CD4-positive, alpha-beta T cell treated with Interferon alpha-2 for 1 hour (primary cell): ENCODE measurements around the gene TTC27.

Experiments
- DNase-seq, 2 donors: peaks; one replicate each; pipeline ENCODE4 v3.0.0-alpha.2; 2020 to 2022

Gene TTC27

GRCh38 chr2:32671885-32672533 is 44.2 kb downstream of the TTC27 start:
- DNase-seq: no peak

GRCh38 chr2:32678825-32679224 is 51.0 kb downstream of the TTC27 start:
- DNase-seq: no peak

DNA sequence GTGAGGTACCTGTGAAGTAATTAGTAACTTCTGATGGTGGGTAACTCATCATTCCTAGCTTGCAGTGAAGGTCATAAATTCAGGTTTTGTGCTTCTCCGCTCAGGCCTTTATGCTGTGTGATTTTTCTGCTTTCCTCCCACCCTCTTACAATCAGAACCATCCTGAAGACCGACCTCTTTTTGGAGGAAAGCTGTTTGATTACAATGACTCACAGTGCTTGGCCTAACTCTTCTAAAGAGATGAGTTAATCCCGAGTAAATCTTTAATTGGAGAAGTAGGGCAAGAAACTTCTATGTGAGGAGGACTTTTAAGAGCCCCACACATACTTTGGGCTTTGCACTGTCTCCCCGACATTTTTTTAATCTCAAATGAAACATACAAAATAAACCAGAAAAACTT is 53.1 kb downstream of the TTC27 start:
- no peak for DNase-seq

DNA sequence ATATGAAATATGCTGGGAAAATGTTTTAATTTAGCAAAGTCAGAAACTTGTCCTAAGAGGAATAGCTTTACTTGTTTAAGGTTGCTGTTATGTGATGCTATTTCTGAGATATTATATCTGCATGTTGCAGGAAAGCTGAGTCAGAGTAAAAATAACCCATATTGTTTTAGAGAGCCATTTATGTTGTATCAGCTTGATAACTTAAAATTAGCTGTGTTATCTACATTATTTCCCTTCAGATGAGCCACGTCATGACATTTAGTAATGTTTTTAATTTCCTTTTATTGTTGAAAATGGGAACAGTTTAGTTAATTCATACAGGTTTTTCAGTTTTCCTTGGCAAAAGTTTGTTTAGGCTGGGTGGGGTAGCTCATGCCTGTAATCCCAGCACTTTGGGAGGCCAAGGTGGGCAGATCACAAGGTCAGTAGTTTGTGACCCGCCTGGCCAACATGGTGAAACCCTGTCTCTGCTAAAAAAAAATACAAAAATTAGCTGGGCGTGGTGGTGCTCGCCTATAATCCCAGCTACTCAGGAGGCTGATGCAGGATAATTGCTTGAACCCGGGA is 55.8 kb downstream of the TTC27 start:
- no peak for DNase-seq

DNA sequence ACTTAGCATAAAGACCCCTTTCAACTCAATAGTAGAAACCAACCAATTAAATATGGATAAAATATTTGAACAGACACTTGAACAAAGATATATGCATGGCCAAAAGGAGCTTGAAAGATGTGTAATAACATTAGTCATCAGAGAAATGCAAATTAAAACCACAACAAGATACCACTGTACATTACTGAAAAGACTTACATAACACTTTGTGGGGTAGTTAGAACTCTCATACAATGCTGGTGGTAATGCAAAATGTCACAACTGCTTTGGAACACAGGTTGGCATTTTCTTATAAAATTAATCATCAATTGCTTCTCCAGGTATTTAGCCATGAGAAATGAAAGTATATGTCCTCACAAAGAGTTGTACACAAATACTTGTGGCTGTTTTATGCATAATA is 60.7 kb downstream of the TTC27 start:
- no peak for DNase-seq

DNA sequence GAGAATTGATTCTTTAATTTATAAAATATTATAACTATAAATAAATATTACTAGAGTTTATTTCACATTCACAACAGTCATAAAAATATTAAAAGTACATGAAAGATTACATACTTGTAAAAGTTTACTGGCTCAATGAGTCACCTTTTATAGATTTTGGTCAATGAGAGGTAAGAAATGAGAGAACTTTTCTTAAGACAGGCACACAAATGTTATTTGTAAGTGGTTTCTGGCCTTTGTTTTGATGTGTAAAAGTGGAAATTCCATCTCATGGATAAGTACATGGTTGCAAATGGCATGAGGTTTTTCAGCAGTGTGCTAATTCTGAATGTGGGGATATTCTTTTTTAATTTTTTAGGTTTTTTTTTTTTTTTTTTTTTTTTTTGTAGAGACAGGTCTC is 63.8 kb downstream of the TTC27 start:
- no peak for DNase-seq

GRCh38 chr2:32696439-32696838 is 68.6 kb downstream of the TTC27 start:
- DNase-seq: no peak

DNA sequence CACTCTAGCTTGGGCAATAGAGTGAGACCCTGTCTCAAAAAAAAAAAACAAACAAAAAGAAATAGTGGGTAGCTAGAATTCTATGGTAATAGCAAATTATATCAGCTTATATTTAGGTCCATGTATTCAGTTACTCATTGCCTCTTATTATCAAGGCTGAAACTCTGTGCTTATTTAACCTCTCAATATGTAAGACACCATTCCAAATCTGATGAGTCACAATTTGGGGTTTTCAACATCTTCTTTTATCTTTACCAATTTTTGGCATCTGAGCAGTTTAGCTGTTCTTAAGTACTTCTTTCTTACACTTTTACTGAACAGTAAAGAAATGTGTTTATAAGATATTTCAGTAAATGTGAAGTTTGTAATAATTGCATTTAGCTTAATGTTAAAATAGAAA is 69.3 kb downstream of the TTC27 start:
- no peak for DNase-seq

DNA sequence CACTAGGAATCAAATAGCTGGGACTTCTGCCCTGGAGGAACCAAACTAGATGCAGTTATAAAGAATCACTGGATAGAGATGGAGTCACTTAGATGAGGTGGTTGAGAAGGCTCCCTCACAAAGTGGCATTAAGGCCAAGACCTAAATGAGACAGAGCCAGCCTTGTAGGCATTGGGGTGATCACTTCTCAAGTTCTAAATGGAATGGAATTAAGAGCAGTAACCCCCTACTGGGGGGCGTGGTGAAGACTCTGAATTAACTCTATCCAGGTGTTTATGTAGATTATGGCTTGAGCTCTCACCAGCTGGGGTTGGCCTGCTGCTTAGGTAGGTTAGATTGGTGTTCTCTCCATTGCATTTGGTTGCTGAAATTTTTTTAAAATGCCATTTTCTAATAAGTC is 71.3 kb downstream of the TTC27 start:
- DNase-seq: no peak

- DNase-seq: peak in 1 of 2 donors; percentile 3
Measured at GRCh38 chr2:32701806-32702205, 74.0 kb downstream of the TTC27 start.

DNA sequence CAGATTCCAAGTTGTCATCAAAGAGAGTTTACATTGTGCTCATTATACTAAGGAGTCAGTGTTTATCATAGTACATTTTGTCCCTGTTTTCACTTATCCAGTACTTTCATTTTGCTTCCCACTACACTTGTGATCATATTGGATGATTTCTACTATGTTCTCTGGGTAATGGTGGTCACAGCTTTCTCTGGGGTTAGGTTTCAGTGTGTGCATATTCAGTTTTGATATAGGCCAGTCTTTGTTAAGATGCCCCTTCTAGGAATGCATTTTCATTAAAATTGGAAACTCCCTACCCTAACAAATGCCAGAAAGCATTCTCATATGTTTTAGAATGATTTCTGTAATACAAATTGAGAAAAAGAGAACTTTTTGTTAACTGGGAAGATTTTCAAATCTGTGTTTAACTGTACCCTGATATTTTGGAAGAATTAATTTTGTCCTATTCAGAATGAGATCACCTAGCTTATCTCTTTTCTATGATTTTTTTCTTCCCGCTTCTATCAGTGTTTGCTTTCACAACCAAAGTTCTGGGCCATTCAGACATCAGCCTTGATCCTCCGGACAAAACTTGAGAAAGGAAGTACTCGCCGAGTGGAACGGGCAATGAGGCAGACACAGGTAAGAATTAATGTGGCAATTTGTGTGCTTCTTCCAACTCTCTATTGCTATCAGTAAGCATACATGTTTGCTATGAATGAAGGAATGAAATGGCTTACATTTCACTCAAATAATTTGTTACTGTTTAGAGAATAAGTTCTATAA is 74.6 kb downstream of the TTC27 start:
- no peak for DNase-seq

GRCh38 chr2:32706815-32707579 is 79.1 kb downstream of the TTC27 start:
- no peak for DNase-seq

- no peak for DNase-seq
Measured at GRCh38 chr2:32711219-32711618, 83.4 kb downstream of the TTC27 start.

DNA sequence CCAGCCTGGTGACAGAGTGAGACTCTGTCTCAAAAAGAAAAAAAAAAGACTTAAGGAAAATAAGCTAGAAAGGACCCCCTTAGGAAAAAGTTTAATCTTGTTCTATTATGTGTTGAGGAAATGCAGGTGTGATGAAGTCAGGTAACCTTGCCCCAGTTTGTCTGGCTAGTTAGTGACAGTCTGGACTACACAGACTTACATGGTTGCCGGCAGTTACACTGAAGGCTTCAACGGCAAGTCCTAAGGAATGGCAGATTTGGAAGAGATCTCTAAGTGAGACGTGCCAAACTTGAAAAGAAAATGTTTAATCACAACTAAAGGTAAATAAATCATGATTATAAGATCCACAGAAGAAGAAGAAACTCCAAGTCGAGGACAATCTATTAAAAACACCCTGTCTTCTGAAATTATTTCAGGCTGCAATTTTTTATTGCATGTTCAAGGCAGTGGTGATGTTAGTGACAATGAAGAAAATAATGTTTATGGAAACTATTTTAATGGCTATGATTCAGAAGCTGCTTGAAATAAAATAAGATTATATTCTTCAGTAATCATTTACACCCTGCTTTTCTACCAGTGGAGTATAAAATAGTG is 84.2 kb downstream of the TTC27 start:
- DNase-seq: no peak

GRCh38 chr2:32712870-32713269 is 85.0 kb downstream of the TTC27 start:
- no peak for DNase-seq

DNA sequence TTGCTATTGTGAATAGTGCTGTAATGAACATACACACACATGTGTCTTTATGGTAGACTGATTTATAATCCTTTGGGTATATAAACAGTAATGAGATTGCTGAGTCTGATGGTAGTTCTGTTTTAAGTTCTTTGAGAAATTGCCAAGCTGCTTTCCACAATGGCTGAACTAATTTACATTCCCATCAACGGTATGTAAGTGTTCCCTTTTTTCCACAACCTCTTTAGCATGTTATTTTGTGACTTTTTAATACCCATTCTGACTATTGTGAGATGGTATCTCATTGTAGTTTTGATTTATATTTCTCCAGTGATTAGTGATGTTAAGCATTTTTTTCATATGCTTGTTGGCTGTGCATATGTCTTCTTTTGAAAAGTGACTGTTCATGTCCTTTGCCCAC is 86.7 kb downstream of the TTC27 start:
- DNase-seq: no peak

DNA sequence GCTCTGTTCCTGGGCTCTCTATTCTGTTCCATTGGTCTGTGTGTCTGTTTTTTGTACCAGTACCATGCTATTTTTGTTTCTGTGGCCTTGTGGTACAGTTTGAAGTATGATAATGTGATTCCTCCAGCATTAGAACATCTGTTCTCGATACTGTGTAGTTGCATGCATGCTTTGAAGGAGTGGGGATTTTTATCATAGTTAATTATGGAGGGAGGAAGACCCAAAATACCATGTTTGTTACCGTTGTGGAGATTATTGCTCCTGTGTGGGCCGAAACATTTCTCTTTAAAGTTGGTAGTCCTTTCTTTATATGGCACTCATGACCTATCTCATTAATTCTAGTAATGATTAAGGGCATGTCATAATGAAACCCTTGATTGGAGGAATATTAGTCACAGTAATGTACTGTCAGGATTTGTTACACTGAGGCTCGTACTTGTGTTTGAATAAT is 87.6 kb downstream of the TTC27 start:
- DNase-seq: no peak

DNA sequence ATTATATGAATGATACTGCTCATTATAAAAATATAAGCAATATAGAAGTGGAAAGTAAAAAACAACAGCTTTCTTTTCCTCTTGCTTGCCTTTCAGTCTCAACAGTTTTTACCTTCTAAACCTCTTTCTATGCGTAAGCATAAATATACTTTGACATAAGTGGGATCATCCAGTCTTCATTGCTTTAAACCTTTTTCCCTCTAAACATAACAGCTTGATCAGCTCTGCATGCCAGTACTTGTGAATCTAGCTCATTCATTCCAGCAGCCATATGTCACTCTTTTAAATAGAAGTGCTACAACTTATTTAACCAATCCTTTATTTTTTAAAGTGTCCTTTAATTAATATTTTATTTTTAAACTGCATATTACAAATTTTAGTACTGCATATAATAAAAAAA is 88.1 kb downstream of the TTC27 start:
- DNase-seq: no peak

- DNase-seq: no peak
Measured at GRCh38 chr2:32716598-32716997, 88.7 kb downstream of the TTC27 start.

DNA sequence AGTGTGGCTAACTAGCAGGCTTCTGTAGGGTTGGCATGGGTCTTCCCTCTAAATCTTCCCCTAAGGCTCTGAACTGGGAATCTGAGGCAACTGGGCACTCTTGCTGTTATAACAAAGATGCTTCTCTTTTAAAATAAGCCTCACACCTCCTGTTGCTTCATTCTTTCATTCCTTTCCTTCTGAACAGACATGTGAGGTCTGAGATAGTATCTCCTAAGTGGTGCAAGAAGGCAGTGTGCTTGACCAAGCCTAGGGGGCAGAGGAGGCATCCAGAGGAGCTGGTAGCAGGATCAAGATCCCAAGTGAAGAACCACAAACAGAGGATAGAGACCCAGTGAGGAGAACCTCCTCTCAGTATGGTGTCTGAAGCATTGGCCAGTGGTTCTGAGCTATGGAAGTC is 90.9 kb downstream of the TTC27 start:
- no peak for DNase-seq

DNA sequence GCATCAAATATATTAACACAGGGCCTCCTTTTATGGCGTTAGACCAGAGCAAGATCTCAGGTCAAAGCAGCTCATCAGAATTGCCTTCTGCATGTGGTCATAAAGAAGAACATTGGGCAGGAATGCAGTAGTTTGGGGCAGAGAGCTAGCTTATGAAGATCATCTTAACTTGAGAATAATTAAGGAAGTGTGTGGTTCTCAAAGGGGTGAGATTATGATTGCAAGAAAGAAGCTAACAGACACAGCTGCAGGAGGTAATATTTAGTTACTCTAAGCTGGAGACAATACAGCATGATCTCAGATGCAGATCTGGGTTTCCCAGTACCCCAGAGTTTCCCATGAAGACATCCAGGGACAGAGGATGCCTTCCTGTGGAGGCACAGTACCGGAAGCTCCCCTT is 91.6 kb downstream of the TTC27 start:
- DNase-seq: no peak

DNA sequence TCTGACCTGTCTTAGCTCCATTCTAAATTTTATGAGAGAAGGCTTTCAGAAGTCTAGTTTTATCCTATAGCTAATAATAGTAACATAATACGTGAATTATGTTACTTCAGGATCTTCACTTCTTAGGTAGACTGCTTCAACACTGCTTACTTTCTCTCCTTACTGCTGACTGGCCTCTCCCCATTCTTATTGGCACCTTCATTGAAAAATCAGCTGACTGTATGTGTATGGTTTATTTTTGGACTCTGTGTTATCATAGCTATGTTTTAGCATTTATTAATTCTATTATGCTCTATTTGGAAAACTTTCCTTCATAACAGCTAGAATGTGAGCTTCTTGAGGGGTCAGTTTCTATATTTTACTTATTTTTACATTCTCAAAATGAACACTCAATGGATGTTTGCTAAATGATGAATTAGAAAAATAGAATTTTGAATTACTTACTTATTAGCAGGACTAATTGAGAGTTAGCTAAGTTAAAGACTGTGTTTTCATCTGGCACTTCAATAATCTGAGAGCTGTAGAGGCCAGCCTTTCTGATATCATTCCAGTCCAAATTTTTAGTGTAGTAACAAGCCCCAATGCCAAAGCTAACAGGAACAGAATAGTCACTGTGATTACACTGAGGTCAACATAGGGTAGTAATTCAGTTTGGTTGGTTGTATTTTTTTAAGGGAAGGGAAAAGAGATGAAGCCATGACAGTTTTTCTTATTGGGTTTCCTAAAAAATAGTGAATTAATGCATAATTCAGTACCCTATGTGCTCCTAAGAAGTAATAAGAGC is 92.3 kb downstream of the TTC27 start:
- DNase-seq: no peak
